Measurements from ENCODE around the gene DKK1. TPM values are rescaled to one million over a fixed set of nuclear protein-coding genes. Genes with fewer than 3 reads are reported as not detected.

DKK1 gene
- total and polyA plus RNA-seq, 2 of the 4 experiments (the other 2 are of a cell fraction), result 97.6 to 116 TPM

DNA sequence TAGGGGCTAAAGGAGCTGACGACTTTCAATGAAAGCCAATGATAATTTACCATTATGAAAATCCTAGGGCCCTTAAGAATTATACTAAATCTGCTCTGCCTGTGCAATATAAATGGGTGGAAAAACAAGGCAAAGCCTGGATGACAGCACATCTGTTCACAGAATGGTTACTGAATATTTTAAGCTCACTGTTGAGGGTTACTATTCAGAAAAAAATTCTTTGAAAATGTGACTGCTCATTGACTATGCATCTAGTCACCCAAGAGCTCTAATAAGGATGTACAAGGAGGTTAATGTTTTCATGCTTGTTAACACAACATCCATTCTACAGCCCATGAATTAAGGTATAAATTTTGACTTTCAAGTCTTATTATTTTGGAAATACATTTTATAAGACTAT lies 8.9 kb downstream of the DKK1 start:
- Histone ChIP-seq H2AFZ (replicated peaks; ENCODE audit: low read length, poor library complexity) (no peak overlapping the region), H4K91ac (ENCODE audit: insufficient read depth, low read depth, low read length) (no peak overlapping the region), H4K20me1 (ENCODE audit: insufficient read depth, low read length) (no peaks in the 10 kb centered on the region), H2AK9ac (replicated peaks; ENCODE audit: low read depth, low read length, poor library complexity) (no peak overlapping the region), H3K27ac (ENCODE audit: insufficient read depth, low read length) (no peak overlapping the region), H2AK5ac (ENCODE audit: low read depth, low read length) (no peak overlapping the region), H3K27me3 (ENCODE audit: control insufficient read depth, insufficient read depth, low read length) (no peaks in the 10 kb centered on the region), H2BK120ac (ENCODE audit: low read depth, low read length) (peak overlapping the region; percentile 81; the same call in 1 of the 2 replicates), H2BK15ac (ENCODE audit: low read depth, low read length) (no peak overlapping the region), H3K14ac (replicated peaks; ENCODE audit: low read depth, low read length) (no peak overlapping the region), H3K36me3 (ENCODE audit: control insufficient read depth, insufficient read depth, low read length) (no peaks in the 10 kb centered on the region), H3K9me1 (ENCODE audit: insufficient read depth, low read length) (no peaks in the 10 kb centered on the region; the same call in 1 of the 2 replicates), H2BK5ac (ENCODE audit: low read depth, low read length, poor library complexity, severe bottlenecking) (peak overlapping the region; percentile 67), H4K5ac (ENCODE audit: low read depth, low read length) (peak overlapping the region; percentile 67; the same call in 1 of the 2 replicates), H3K9me3 (ENCODE audit: control insufficient read depth, insufficient read depth, low read length) (no peaks in the 10 kb centered on the region), H3K4ac (ENCODE audit: low read depth, low read length) (peak overlapping the region; percentile 54; the same call in 1 of the 2 replicates), H3K56ac (ENCODE audit: extremely low read depth, insufficient read depth, low read length) (no peak overlapping the region), H4K8ac (ENCODE audit: low read depth in 2 of 2, low read length in 2 of 2) (peak overlapping the region; percentile 26 to 50; a peak in 2 of 4 replicates), H3K79me1 (ENCODE audit: low read depth in 1 of 2, low read length in 2 of 2) (peaks cover 0 to 3% of the 10 kb centered on the region in 2 experiments; a peak in 1 of 4 replicates), H3K23ac (ENCODE audit: low read depth, low read length) (0 out of 2 replicates have a peak overlapping the region, but pooled peaks have one; percentile 50), H3K9ac (ENCODE audit: low read depth, low read length) (no peak overlapping the region), H3K18ac (ENCODE audit: low read depth, low read length) (peak overlapping the region; percentile 73; the same call in 1 of the 2 replicates), H2BK20ac (ENCODE audit: low read depth, low read length) (peak overlapping the region; percentile 92; the same call in 1 of the 2 replicates), H3K4me1 (ENCODE audit: control insufficient read depth, insufficient read depth, low read length) (peaks cover 1% of the 10 kb centered on the region; the same call in 1 of the 2 replicates), H3K4me3 (ENCODE audit: insufficient read depth, low read depth, low read length) (no peak overlapping the region), H3K4me2 (ENCODE audit: low read depth, low read length) (no peak overlapping the region)
- BruUV-seq (replicated peaks), result no TSS peak
- intact Hi-C loops (cut with micrococcal nuclease), result no loop called here
- DNase-seq (peak; percentile 19), ATAC-seq (ENCODE audit: low read depth) (no peak)
- CTCF ChIA-PET, result interaction anchor here (1.7 kb wide), 1 partner anchor 11 kb away, joined by 4 read pairs; no protein-coding TSS in a partner anchor
- in situ Hi-C loops (cut with MboI; ENCODE audit: low sequenced_read_pairs), result no loop called here
- TF ChIP-seq ELK1 (IDR thresholded peaks at IDR 0.05; ENCODE audit: borderline replicate concordance, low read depth, low read length) (no peak), NFE2L2 (IDR thresholded peaks at IDR 0.05; ENCODE audit: low read depth, low read length) (no peak), SMC3 (IDR thresholded peaks at IDR 0.05; ENCODE audit: low read depth, low read length) (no peak), CTCF (conservative IDR thresholded peaks at IDR 0.05; ENCODE audit: low read depth, low read length) (no peak), CHD1 (IDR thresholded peaks at IDR 0.05; ENCODE audit: low read depth, low read length) (no peak), MAFK (IDR thresholded peaks at IDR 0.05; ENCODE audit: low read depth, low read length) (no peak), RCOR1 (IDR thresholded peaks at IDR 0.05; ENCODE audit: insufficient replicate concordance, low read length) (no peak), RFX5 (IDR thresholded peaks at IDR 0.05; ENCODE audit: low read depth, low read length) (no peak), RAD21 (IDR thresholded peaks at IDR 0.05; ENCODE audit: low read length) (no peak), CEBPB (IDR thresholded peaks at IDR 0.05; ENCODE audit: low read depth, low read length) (no peak), BHLHE40 (IDR thresholded peaks at IDR 0.05; ENCODE audit: low read depth, low read length) (no peak), MXI1 (IDR thresholded peaks at IDR 0.05; ENCODE audit: borderline replicate concordance, low read depth, low read length) (no peak), MAZ (IDR thresholded peaks at IDR 0.05; ENCODE audit: borderline replicate concordance, low read depth, low read length) (no peak), FOS (IDR thresholded peaks at IDR 0.05; ENCODE audit: low read depth, low read length) (no peak)
- TF ChIP-seq, protein P1, sequence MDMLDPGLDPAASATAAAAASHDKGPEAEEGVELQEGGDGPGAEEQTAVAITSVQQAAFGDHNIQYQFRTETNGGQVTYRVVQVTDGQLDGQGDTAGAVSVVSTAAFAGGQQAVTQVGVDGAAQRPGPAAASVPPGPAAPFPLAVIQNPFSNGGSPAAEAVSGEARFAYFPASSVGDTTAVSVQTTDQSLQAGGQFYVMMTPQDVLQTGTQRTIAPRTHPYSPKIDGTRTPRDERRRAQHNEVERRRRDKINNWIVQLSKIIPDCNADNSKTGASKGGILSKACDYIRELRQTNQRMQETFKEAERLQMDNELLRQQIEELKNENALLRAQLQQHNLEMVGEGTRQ (IDR thresholded peaks at IDR 0.05; ENCODE audit: low read depth, low read length), result no peak
- no CpG with 5 or more reads among the region's 1 CpG for WGBS, 2 experiments (ENCODE audit: extremely low coverage in 2 of 2, insufficient read length in 1 of 2)
- dilution Hi-C loops (cut with HindIII; ENCODE audit: low sequenced_read_pairs, unreplicated experiment), result no loop called here
- POLR2A ChIA-PET (ENCODE audit: unreplicated experiment), result no interaction called here

Data from IMR-90 (cell line).